Measurements from ENCODE around the gene FARS2.

DNA sequence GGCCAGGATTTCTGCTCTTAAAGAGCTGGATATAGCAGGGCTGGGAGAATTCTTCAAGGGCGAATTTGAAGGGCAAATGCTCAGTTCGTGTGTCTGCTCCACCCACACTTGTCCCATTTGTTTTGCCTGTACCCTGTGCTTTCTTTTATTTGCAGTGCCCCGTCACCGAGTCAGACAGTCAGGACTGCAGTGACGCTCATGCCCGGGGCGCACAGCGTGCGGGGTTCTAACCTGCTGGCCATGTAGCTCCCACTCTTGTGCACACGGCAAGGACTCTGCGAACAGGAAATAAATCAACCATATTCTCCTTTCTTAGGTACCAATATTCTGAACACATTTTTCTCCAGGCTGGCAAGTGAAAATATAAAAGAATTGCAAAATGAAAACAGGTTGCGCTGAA is 18.2 kb upstream of the FARS2 start:
- TF ChIP-seq POLR2A (IDR thresholded peaks at IDR 0.05) = no peak
- TF ChIP-seq, protein P1, sequence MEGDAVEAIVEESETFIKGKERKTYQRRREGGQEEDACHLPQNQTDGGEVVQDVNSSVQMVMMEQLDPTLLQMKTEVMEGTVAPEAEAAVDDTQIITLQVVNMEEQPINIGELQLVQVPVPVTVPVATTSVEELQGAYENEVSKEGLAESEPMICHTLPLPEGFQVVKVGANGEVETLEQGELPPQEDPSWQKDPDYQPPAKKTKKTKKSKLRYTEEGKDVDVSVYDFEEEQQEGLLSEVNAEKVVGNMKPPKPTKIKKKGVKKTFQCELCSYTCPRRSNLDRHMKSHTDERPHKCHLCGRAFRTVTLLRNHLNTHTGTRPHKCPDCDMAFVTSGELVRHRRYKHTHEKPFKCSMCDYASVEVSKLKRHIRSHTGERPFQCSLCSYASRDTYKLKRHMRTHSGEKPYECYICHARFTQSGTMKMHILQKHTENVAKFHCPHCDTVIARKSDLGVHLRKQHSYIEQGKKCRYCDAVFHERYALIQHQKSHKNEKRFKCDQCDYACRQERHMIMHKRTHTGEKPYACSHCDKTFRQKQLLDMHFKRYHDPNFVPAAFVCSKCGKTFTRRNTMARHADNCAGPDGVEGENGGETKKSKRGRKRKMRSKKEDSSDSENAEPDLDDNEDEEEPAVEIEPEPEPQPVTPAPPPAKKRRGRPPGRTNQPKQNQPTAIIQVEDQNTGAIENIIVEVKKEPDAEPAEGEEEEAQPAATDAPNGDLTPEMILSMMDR (IDR thresholded peaks at IDR 0.05) = no peak
